WI38 (cell line): Measurements from ENCODE around the gene MSL3.

Experiments
- H3K4me3 ChIP-seq: 2 replicates; pipeline ENCODE4 v1.5.1; 2011; ENCODE audit warnings: low read depth, mild to moderate bottlenecking, control low read depth, low read length
- CTCF ChIP-seq: IDR thresholded peaks from 2 replicates; pipeline ENCODE4 v1.5.1; 2012; ENCODE audit warnings: low read depth, mild to moderate bottlenecking, control low read depth, low read length

The MSL3 gene

GRCh38 chrX:11791090-11791489, 33.1 kb downstream of the MSL3 start:
- TF ChIP-seq CTCF, result no peak
- H3K4me3 ChIP-seq, result no peak overlapping the region

GRCh38 chrX:11791537-11791936, 33.5 kb downstream of the MSL3 start:
- TF ChIP-seq CTCF, result no peak

GRCh38 chrX:11792461-11793421, 34.7 kb downstream of the MSL3 start:
- no peak for TF ChIP-seq CTCF
- no peak overlapping the region for H3K4me3 ChIP-seq

More at GRCh38 chrX:11791537-11791936, 33.5 kb downstream of the MSL3 start:
- H3K4me3 ChIP-seq, result no peak overlapping the region

- H3K4me3 ChIP-seq, result no peak overlapping the region
- TF ChIP-seq CTCF, result no peak
These were observed 35.7 kb downstream of the MSL3 start for GRCh38 chrX:11793734-11794133.

- no peak for TF ChIP-seq CTCF
- no peak overlapping the region for H3K4me3 ChIP-seq
These were observed 55.3 kb downstream of the MSL3 start for GRCh38 chrX:11813341-11813740.
